Measurements from ENCODE around the gene PCDH19.
"Not testable (repeated sequence)": the region's sequence is repeated elsewhere in the genome, so short reads cannot be mapped to it uniquely, and the experiment has no call there.

Gene PCDH19, protein sequence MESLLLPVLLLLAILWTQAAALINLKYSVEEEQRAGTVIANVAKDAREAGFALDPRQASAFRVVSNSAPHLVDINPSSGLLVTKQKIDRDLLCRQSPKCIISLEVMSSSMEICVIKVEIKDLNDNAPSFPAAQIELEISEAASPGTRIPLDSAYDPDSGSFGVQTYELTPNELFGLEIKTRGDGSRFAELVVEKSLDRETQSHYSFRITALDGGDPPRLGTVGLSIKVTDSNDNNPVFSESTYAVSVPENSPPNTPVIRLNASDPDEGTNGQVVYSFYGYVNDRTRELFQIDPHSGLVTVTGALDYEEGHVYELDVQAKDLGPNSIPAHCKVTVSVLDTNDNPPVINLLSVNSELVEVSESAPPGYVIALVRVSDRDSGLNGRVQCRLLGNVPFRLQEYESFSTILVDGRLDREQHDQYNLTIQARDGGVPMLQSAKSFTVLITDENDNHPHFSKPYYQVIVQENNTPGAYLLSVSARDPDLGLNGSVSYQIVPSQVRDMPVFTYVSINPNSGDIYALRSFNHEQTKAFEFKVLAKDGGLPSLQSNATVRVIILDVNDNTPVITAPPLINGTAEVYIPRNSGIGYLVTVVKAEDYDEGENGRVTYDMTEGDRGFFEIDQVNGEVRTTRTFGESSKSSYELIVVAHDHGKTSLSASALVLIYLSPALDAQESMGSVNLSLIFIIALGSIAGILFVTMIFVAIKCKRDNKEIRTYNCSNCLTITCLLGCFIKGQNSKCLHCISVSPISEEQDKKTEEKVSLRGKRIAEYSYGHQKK (N-terminal part only)

GRCh38 chrX:100409610-100410590 lies at the start of gene PCDH19:
PCDH19 (minus strand) TSS chrX:100410273; CDS start chrX:100408597, 1,676 bp downstream.
- DNase-seq = no peak

DNA sequence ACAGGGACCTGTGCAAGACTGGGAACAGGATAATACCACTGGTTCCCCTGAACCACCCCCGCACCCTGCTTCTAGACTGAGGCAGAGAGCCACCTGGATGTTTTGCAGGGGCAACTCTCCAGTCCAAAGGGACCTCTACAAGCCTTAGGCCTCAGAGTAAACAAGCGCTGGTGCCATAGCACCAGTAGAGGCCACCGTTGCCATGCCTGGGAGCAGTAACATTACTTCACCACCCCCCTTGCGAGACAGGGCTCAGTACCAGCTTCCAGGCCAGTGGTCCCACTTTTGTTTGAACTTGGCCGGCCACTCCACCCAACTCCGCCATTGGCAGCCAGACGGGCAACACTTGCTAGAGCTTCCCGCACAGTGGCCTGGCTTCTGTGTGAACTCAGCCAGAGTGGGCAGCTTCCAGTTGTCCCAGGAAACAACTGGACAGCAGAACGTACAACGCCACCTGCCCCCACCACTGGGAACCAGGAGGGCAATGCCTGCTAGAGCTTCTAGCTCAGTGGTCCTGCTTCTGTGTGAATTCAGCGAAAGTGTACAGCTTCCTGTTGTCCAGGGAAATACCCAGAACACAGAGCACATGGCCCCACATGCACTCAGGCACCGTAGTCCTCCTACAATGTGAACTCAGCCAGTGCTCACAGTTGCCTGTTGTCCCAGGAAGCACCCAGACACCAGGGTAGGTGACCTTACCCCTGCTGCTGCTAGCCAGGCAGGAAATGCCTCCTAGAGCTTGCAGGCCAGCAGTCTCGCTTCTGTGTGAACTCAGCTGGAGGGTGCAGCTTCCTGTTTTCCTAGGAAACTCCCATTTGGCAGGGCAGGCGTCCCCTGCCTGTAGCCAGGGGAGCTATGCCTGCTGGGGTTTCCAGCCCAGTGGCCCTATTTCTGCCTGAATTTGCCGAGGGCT lies 39.9 kb upstream of the PCDH19 start:
- DNase-seq = no peak

GRCh38 chrX:100447655-100448397 lies 37.8 kb upstream of the PCDH19 start:
- no peak for DNase-seq

DNA sequence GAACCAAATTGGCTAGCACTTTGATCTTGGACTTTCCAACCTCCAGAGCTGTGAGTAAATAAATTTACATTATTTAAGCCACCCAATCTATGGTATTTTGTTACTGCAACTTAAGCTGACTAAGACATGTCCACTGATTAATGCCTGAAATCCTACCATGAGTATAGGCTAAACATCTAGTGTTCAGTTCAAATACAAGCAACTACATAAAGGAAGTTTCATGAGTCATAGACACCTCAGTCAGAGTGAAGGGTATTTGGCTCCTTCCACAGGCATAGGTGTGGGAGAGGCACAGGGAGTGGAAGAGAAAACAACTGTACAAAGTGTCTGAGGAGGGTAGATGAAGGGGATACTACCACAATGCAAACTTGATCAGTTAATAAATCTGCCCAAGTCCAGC lies 35.5 kb upstream of the PCDH19 start:
- no peak for DNase-seq

DNA sequence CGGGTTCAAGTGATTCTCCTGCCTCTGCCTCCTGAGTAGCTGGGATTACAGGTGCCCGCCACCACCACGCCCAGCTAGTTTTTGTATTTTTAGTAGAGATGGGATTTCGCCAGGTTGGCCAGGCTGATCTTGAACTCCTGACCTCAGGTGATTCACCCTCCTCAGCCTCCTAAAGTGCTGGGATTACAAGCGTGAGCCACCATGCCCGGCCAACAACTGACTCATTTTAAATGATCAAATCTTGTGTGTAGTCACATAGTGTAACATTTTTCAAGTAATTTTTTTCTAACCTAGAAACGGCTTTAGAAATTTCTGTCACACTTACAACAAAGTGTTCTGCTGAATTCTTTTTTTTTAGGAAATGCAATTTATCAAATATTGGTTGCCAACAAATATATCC lies 31.2 kb upstream of the PCDH19 start:
- DNase-seq = not testable (repeated sequence)

DNA sequence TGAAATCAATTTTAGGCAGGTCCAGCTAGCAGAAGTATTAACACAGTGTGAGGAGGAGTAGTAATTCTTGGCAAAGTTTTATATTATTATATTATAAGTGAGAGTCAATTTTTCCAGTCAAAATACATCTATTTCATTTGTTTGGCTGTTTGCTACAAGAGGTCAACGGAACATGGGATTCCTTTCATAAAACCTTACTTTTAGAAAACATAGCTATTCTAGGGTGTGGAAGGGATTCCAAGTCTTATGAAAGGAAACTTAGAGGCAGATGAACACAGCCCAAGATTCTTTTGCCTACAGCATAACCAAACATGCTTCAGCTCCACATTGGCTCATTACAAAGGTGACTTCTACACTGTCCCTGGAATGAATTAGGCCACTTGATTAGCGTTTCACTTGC lies 29.9 kb upstream of the PCDH19 start:
- no peak for DNase-seq

DNA sequence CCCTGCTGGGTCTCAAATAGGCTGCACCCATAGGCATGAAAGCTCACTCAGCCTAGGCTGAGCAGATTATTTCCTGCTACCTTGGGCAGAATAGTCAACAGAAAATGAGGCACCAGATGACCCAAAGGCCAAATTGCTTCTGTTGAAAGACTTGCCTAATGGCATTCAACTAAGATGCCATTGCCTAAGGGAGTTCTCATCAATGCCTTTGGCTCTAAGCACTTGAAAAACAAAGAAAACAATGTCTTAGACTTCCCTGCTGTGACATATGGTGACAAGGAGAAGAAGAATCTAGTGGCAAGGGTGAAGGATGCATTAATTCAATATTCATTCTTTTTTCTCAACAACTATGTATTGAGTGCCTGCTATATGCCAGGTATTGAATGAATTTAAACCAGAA lies 25.7 kb upstream of the PCDH19 start:
- DNase-seq = no peak

DNA sequence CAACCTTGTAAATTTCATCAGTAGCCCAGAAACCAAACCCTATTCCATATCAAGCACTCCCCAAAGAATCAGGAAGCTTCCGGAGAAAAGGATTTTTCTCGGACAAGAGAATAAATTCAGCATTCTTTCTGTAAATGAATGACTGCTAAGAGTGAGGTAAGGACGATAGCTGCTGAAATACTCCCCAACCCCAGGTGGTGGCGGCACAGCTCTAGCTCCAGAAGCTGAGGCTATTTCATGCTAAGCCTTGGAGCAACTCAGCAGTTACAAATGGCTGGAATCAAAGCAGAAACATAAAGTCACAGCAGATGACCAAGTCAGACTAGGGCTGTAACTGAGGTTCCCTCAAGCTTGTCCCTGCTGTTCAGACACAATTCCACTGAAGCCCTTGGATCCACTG lies 13.9 kb upstream of the PCDH19 start:
- DNase-seq = no peak

- no peak for DNase-seq
Measured at GRCh38 chrX:100418556-100418955, 8.5 kb upstream of the PCDH19 start.

DNA sequence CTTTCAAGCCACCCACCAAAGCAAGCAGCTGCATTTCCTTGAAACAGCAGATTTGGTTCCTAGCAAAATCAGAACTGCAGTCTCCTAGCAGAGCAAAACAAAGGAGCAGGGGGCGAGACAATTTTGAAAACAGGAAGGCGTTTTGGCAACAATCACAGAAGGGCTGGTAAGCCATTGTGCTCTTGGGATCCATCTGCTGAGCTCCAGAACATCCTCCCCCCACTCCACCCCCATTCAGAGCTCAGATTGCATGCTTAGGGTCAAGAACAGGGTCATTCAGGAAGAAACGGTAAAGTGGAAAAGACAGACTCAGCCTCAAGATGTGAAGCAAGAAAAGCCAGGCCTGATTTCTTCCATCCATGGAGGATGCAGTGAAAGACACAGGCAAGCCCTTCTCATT lies 7.6 kb upstream of the PCDH19 start:
- DNase-seq = no peak

DNA sequence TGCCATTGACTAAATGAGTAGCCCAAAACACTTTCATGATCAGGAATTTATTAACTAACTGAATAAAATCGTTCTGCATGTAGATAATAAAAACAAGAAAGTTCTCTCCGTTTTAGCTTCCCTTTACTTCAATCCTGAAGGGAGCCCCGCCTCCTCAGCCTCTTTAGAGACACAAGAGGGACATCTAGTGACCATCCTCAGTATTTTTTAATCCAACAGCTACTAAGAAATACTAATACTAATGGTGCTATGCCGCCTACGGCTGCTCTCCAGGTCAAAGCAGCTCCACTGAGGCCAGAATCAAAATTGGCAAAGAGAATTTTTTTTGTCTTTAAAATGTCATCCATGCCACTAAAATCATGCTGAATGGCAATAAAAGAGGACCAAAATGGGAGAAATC lies 3.2 kb upstream of the PCDH19 start:
- no peak for DNase-seq

DNA sequence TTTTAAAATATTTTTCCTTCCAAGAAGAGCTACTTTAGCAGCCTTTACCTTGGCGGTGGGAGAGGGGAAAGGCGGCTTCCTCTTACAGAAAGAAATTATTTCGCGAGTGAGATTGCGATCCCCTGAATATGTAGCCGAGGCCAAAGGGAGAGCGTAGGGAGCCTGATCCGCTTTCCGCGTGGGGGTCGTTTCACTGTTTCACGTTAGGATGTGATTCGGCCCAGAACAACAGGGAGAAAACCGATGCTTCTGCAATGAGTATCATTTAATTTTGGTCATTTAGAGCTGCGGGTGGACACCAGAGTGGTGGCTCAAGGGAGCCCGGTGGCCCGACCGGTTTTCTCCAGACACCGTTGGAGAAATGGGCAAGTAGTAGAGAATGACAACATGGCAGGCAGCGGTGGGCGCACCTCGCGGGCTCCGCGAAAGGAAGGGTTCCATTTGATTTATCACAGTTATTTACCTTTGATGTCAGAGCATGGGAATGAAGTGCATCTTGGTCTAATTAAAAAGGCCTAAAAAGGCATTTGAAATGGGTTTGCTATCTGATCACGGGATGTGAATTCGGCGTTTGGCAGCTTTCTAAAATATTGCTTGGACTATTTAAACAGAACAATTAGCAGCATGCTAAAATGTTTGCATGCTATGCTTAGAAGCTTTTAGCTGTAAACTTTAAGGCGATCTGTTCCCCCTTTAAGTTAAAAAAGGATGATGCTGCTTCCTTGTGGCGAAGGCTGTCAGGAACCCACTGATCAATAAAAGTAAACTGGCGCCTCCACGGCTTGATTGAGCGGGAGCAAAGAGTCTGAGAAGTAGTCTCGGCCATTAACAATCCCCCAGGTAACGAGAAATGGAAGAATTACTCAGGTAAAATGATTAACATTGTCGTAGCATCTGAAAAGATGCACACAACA lies 2.0 kb upstream of the PCDH19 start:
- DNase-seq = no peak

DNA sequence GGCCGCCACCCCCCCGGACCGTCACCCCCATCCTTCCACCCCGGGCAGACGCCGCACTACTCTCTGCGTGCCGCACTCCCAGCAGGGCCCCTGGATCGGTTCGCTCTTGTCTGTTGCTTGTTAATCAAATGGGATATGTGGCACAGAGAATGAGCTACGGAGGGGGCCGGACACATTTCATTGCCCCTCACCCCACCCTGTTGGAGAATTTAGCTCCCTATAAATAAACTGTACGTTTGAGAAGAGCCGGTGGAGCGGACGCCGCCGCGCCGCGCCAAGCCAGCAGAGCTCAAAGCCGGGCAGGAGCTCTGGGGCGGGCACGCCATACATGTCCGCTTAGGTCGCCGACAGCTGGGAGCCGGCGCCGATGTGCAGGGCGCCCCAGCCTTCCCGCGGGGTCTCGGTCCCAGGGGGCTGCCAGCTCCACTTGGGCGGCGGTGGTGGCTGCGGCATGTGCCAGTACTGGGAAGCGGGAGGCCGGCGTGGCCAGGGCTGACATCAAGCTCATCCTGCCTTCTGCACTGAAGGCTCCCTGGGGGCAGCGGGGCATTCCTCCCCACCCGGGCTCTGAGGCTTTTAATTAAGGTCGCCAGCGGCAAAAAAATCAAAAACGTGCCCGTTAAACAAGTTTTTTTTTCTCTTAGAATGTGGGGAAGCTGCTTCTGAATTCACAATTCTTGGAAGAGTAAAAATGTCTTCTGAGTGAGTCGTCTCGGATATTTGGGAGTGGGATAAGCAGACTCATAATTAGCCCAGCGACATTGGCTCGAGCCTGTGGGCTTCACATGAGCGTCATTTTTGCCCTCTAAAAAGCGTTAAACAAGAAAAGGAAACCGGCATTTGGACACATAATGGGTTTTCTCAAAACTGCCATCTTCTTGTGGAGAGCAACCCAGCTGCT lies 1.1 kb upstream of the PCDH19 start:
- no peak for DNase-seq

GRCh38 chrX:100408713-100409609 lies 1.1 kb downstream of the PCDH19 start:
- no peak for DNase-seq

DNA sequence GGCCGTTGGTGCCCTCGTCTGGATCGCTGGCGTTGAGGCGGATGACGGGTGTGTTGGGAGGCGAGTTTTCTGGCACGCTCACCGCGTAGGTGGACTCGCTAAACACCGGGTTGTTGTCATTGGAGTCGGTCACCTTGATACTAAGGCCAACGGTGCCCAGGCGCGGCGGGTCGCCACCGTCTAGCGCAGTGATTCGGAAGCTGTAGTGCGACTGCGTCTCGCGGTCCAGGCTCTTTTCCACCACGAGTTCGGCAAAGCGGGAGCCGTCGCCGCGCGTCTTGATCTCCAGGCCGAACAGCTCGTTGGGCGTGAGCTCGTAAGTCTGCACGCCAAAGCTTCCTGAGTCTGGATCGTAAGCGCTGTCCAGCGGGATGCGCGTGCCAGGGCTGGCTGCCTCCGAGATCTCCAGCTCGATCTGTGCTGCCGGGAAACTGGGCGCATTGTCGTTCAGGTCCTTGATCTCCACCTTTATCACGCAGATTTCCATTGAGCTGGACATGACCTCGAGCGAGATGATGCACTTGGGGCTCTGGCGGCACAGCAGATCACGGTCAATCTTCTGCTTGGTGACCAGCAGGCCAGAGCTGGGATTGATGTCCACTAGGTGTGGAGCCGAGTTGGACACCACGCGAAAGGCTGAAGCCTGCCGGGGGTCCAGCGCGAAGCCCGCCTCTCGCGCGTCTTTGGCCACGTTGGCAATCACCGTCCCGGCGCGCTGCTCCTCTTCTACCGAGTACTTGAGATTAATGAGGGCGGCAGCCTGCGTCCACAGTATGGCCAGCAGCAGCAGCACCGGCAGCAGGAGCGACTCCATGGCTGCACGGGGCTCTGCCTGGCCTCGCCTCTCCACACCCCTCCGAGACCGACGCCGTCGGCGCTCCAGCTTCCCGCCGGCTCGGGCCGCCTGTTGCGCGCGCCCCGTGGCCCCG lies 2.0 kb downstream of the PCDH19 start:
- DNase-seq = no peak

DNA sequence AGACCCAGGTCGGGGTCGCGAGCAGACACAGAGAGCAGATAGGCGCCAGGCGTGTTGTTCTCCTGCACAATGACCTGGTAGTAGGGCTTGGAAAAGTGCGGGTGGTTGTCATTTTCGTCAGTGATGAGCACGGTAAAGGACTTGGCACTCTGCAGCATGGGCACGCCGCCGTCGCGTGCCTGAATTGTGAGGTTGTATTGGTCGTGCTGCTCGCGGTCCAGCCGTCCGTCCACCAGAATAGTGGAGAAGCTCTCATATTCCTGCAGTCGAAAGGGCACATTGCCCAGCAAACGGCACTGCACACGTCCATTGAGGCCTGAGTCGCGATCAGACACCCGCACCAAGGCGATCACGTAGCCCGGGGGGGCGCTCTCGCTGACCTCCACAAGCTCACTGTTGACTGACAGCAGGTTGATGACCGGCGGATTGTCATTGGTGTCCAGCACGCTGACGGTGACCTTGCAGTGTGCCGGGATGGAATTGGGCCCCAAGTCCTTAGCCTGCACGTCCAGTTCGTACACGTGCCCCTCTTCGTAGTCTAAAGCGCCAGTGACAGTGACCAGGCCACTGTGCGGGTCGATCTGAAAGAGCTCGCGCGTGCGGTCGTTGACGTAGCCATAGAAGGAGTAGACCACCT lies 2.8 kb downstream of the PCDH19 start:
- no peak for DNase-seq
